GM12878 (cell line): ENCODE data around the gene EPM2AIP1.

Experiments used
- BRCA1 ChIP-seq: IDR thresholded peaks from 2 replicates; pipeline ENCODE4 v1.6.1; 2011; ENCODE audit warnings: low read depth, low read length, improper control_type of control experiment
- CBFB ChIP-seq: IDR thresholded peaks from 2 replicates; pipeline ENCODE4 v1.6.1; 2016; ENCODE audit warnings: antibody characterized with exemption, low read depth
- EGR1 ChIP-seq, 2 experiments: IDR thresholded peaks; 1 replicate in 1 of 2; 2 replicates in 1 of 2; pipeline ENCODE4 v1.6.1; 2011 to 2012; ENCODE audit warnings: low read depth in 2 of 2, low read length in 2 of 2, borderline replicate concordance in 1 of 2, mild to moderate bottlenecking in 1 of 2, moderate library complexity in 1 of 2
- RAD21 ChIP-seq: IDR thresholded peaks from 2 replicates; pipeline ENCODE4 v1.6.1; 2011; ENCODE audit warnings: mild to moderate bottlenecking, low read depth, low read length, moderate library complexity; ENCODE audit not compliant: insufficient read depth
- RAD51 ChIP-seq: fragments of 450-650 bp; IDR thresholded peaks from 2 replicates; pipeline ENCODE4 v1.6.1; 2016; ENCODE audit warnings: moderate library complexity, mild to moderate bottlenecking, inconsistent platforms
- RELA ChIP-seq: fragments of 450-650 bp; IDR thresholded peaks from 2 replicates; pipeline ENCODE4 v1.8.0; 2014; ENCODE audit warnings: borderline replicate concordance; ENCODE audit not compliant: partially characterized antibody
- RFX5 ChIP-seq: IDR thresholded peaks from 2 replicates; pipeline ENCODE4 v1.6.1; 2011; ENCODE audit warnings: low read depth, low read length, improper control_type of control experiment
- SRF ChIP-seq, 2 experiments: IDR thresholded peaks; 2 replicates each; pipeline ENCODE4 v1.6.1; 2011; ENCODE audit warnings: low read depth in 2 of 2, low read length in 2 of 2, mild to moderate bottlenecking in 1 of 2, moderate library complexity in 1 of 2
- TBL1XR1 ChIP-seq: IDR thresholded peaks from 2 replicates; pipeline ENCODE4 v1.6.1; 2012; ENCODE audit warnings: low read depth, low read length, improper control_type of control experiment
- TF ChIP-seq, protein P1 (sequence below): IDR thresholded peaks from 2 replicates; pipeline ENCODE4 v1.6.1; 2011; ENCODE audit warnings: low read depth, low read length, improper control_type of control experiment, borderline replicate concordance
- TF ChIP-seq, protein P2 (sequence below), 3 experiments: IDR thresholded peaks in 2 of 3; conservative IDR thresholded peaks in 1 of 3; 2 replicates each; pipeline ENCODE4 v1.5.1; 2011; ENCODE audit warnings: low read depth in 3 of 3, low read length in 3 of 3, mild to moderate bottlenecking in 3 of 3, control low read depth in 2 of 3, moderate library complexity in 2 of 3, inconsistent platforms in 1 of 3, mixed read lengths in 1 of 3; ENCODE audit not compliant: control insufficient read depth in 2 of 3, insufficient read depth in 1 of 3; ENCODE audit errors: extremely low read depth in 1 of 3

DNA sequence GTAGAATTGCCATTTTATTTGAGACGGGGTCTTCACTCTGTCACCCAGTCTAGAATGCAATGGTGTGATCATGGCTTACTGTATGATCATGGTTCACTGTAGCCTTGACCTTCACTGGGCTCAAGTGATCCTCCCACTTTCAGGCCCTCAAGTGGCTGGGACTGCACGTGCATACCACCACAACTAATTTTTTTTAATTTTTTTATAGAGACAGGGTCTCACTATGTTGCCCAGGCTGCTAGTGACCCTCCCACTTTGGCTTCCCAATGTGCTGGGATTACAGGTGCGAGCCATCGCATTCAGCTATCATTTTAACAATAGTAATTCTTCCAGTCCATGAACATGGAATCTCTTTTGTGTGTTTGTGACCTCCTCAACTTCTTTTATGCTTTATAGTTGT lies 11.9 kb downstream of the EPM2AIP1 start:
- TF ChIP-seq CBFB (no peak), RELA (no peak), BRCA1 (no peak), RFX5 (no peak), EGR1 (IDR thresholded peaks at IDR 0.05; ENCODE audit: borderline replicate concordance in 1 of 2, low read depth in 2 of 2, low read length in 2 of 2) (no peak), RAD21 (no peak), TBL1XR1 (no peak), RAD51 (no peak), SRF (IDR thresholded peaks at IDR 0.05; ENCODE audit: low read depth in 2 of 2, low read length in 2 of 2) (no peak)
- TF ChIP-seq, protein P1, sequence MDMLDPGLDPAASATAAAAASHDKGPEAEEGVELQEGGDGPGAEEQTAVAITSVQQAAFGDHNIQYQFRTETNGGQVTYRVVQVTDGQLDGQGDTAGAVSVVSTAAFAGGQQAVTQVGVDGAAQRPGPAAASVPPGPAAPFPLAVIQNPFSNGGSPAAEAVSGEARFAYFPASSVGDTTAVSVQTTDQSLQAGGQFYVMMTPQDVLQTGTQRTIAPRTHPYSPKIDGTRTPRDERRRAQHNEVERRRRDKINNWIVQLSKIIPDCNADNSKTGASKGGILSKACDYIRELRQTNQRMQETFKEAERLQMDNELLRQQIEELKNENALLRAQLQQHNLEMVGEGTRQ, result no peak
- TF ChIP-seq, protein P2, sequence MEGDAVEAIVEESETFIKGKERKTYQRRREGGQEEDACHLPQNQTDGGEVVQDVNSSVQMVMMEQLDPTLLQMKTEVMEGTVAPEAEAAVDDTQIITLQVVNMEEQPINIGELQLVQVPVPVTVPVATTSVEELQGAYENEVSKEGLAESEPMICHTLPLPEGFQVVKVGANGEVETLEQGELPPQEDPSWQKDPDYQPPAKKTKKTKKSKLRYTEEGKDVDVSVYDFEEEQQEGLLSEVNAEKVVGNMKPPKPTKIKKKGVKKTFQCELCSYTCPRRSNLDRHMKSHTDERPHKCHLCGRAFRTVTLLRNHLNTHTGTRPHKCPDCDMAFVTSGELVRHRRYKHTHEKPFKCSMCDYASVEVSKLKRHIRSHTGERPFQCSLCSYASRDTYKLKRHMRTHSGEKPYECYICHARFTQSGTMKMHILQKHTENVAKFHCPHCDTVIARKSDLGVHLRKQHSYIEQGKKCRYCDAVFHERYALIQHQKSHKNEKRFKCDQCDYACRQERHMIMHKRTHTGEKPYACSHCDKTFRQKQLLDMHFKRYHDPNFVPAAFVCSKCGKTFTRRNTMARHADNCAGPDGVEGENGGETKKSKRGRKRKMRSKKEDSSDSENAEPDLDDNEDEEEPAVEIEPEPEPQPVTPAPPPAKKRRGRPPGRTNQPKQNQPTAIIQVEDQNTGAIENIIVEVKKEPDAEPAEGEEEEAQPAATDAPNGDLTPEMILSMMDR (IDR thresholded peaks at IDR 0.05 in 2 of 3, conservative IDR thresholded peaks at IDR 0.05 in 1 of 3; ENCODE audit: control insufficient read depth in 2 of 3, extremely low read depth in 1 of 3, insufficient read depth in 1 of 3, low read depth in 3 of 3, low read length in 3 of 3), result no peak
